ENCODE data around the gene ENTPD2. TPM values are rescaled to one million over a fixed set of nuclear protein-coding genes. Genes with fewer than 3 reads are reported as not detected.
A peak's percentile ranks its signal among the peaks of the same experiment; 100 is the strongest.

The ENTPD2 gene
- total RNA-seq (6.4 TPM), polyA plus RNA-seq (2.8 TPM)

- peak within 1 kb of the TSS; percentile 38 for H3K4me3 ChIP-seq (ENCODE audit: low read depth, low read length)
- H3K4me1 ChIP-seq (ENCODE audit: insufficient read depth): no peaks in the 10 kb centered on the region
- no peak within 1 kb of the TSS for H3K27ac ChIP-seq (ENCODE audit: low read depth)
- no peaks in the 10 kb centered on the region for H3K36me3 ChIP-seq (ENCODE audit: insufficient read depth)
- WGBS: 24% methylated on average over 90 of the region's 90 CpGs
- no peak for DNase-seq (ENCODE audit: extremely low spot score)
Measured at GRCh38 chr9:137053944-137054931, at the start of gene ENTPD2. ENTPD2 (minus strand) TSS chr9:137054061; CDS start chr9:137053997, 64 bp downstream.

GRCh38 chr9:137103206-137103999, 49.5 kb upstream of the ENTPD2 start:
- Histone ChIP-seq H3K36me3 (ENCODE audit: insufficient read depth) (peaks cover 4% of the 10 kb centered on the region), H3K27ac (ENCODE audit: low read depth) (no peak overlapping the region), H3K4me3 (ENCODE audit: low read depth, low read length) (no peak overlapping the region), H3K4me1 (ENCODE audit: insufficient read depth) (no peaks in the 10 kb centered on the region)
- no peak for DNase-seq (ENCODE audit: extremely low spot score)
- 93% methylated on average over 37 of the region's 37 CpGs for WGBS

GRCh38 chr9:137099231-137099630, 45.4 kb upstream of the ENTPD2 start:
- Histone ChIP-seq H3K4me3 (ENCODE audit: low read depth, low read length) (no peak overlapping the region), H3K4me1 (ENCODE audit: insufficient read depth) (no peaks in the 10 kb centered on the region), H3K36me3 (ENCODE audit: insufficient read depth) (peaks cover 2% of the 10 kb centered on the region), H3K27ac (ENCODE audit: low read depth) (no peak overlapping the region)
- no peak for DNase-seq (ENCODE audit: extremely low spot score)
- WGBS: 88% methylated on average over 14 of the region's 14 CpGs

GRCh38 chr9:137097761-137098462, 44.1 kb upstream of the ENTPD2 start:
- H3K4me1 ChIP-seq (ENCODE audit: insufficient read depth): no peaks in the 10 kb centered on the region
- DNase-seq (ENCODE audit: extremely low spot score): no peak
- H3K4me3 ChIP-seq (ENCODE audit: low read depth, low read length): no peak overlapping the region
- H3K27ac ChIP-seq (ENCODE audit: low read depth): no peak overlapping the region
- no peaks in the 10 kb centered on the region for H3K36me3 ChIP-seq (ENCODE audit: insufficient read depth)
- 92% methylated on average over 20 of the region's 20 CpGs for WGBS

GRCh38 chr9:137096785-137097546, 43.1 kb upstream of the ENTPD2 start:
- Histone ChIP-seq H3K4me1 (ENCODE audit: insufficient read depth) (no peaks in the 10 kb centered on the region), H3K36me3 (ENCODE audit: insufficient read depth) (no peaks in the 10 kb centered on the region), H3K4me3 (ENCODE audit: low read depth, low read length) (no peak overlapping the region), H3K27ac (ENCODE audit: low read depth) (no peak overlapping the region)
- DNase-seq (ENCODE audit: extremely low spot score): no peak
- 95% methylated on average over 31 of the region's 31 CpGs for WGBS

GRCh38 chr9:137095664-137096517, 42.0 kb upstream of the ENTPD2 start:
- H3K36me3 ChIP-seq (ENCODE audit: insufficient read depth): no peaks in the 10 kb centered on the region
- 80% methylated on average over 30 of the region's 30 CpGs for WGBS
- DNase-seq (ENCODE audit: extremely low spot score): no peak

GRCh38 chr9:137089232-137089947, 35.5 kb upstream of the ENTPD2 start:
- DNase-seq (ENCODE audit: extremely low spot score): no peak
- Histone ChIP-seq H3K27ac (ENCODE audit: low read depth) (no peak overlapping the region), H3K4me1 (ENCODE audit: insufficient read depth) (peaks cover 2% of the 10 kb centered on the region), H3K4me3 (ENCODE audit: low read depth, low read length) (no peak overlapping the region), H3K36me3 (ENCODE audit: insufficient read depth) (no peaks in the 10 kb centered on the region)
- 65% methylated on average over 11 of the region's 11 CpGs for WGBS

More at GRCh38 chr9:137095664-137096517, 42.0 kb upstream of the ENTPD2 start:
- H3K27ac ChIP-seq (ENCODE audit: low read depth): no peak overlapping the region
- no peaks in the 10 kb centered on the region for H3K4me1 ChIP-seq (ENCODE audit: insufficient read depth)
- no peak overlapping the region for H3K4me3 ChIP-seq (ENCODE audit: low read depth, low read length)

- no peaks in the 10 kb centered on the region for H3K36me3 ChIP-seq (ENCODE audit: insufficient read depth)
- no peak overlapping the region for H3K27ac ChIP-seq (ENCODE audit: low read depth)
- H3K4me3 ChIP-seq (ENCODE audit: low read depth, low read length): no peak overlapping the region
- 90% methylated on average over 5 of the region's 5 CpGs for WGBS
- DNase-seq (ENCODE audit: extremely low spot score): no peak
- H3K4me1 ChIP-seq (ENCODE audit: insufficient read depth): peaks cover 2% of the 10 kb centered on the region
Measured at GRCh38 chr9:137088121-137088520, 34.3 kb upstream of the ENTPD2 start.

GRCh38 chr9:137087409-137087925, 33.6 kb upstream of the ENTPD2 start:
- Histone ChIP-seq H3K4me3 (ENCODE audit: low read depth, low read length) (peak overlapping the region; percentile 68), H3K4me1 (ENCODE audit: insufficient read depth) (peaks cover 2% of the 10 kb centered on the region), H3K36me3 (ENCODE audit: insufficient read depth) (no peaks in the 10 kb centered on the region), H3K27ac (ENCODE audit: low read depth) (peak overlapping the region; percentile 89)
- no peak for DNase-seq (ENCODE audit: extremely low spot score)
- 9% methylated on average over 22 of the region's 22 CpGs for WGBS

- Histone ChIP-seq H3K27ac (ENCODE audit: low read depth) (peak within 1 kb of the TSS; percentile 93), H3K36me3 (ENCODE audit: insufficient read depth) (no peaks in the 10 kb centered on the region), H3K4me3 (ENCODE audit: low read depth, low read length) (peak within 1 kb of the TSS; percentile 68), H3K4me1 (ENCODE audit: insufficient read depth) (peaks cover 2% of the 10 kb centered on the region)
- under 1% methylated on average over 101 of the region's 101 CpGs for WGBS
- DNase-seq (ENCODE audit: extremely low spot score): peak; percentile 90
Measured at GRCh38 chr9:137086531-137087408, 32.9 kb upstream of the ENTPD2 start, which contains the start of gene MAN1B1. MAN1B1 (plus strand) TSS chr9:137086985; CDS start chr9:137087000, 15 bp downstream.

All from urinary bladder (tissue), 4 donors.